ENCODE results near the gene GJC2.

DNA sequence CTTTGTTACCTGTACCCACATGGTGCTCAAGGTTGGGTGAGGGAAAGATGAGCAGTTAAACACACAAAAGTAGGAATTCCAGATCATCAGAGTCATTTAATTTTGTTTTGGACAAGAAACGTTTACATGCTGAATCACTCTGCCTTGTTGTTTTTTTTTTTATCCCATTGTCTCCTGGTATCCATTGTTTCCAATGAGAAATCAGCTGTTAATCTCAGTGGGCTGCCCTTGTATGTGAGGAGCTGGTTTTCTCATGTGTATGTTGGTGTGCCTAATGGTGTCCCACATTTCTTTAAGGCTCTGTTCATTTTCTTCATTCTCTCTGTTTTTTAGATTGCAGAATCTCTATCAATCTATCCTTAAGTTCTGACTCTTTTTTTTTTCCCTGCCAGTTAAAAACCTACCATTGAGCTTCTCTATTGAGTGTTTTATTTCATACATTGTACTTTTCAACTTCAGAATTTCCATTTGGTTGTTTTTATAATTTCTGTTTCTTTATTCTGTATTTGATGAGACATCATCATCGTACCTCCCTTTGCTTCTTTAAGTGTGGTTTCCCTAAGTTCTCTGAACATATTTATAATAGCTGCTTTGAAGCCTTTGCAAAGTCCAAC lies 49.4 kb downstream of the GJC2 start:
- TF ChIP-seq CTCF (IDR thresholded peaks at IDR 0.05) (no peak), PREB (CRISPR knock-in tag; IDR thresholded peaks at IDR 0.05; ENCODE audit: borderline replicate concordance) (no peak), TEAD4 (CRISPR knock-in tag; IDR thresholded peaks at IDR 0.05) (no peak), E2F1 (CRISPR knock-in tag; IDR thresholded peaks at IDR 0.05) (no peak), OVOL2 (CRISPR knock-in tag; IDR thresholded peaks at IDR 0.05; ENCODE audit: borderline replicate concordance) (no peak), KAT7 (CRISPR knock-in tag; IDR thresholded peaks at IDR 0.05; ENCODE audit: borderline replicate concordance) (no peak), SMAD3 (CRISPR knock-in tag; IDR thresholded peaks at IDR 0.05; ENCODE audit: borderline replicate concordance) (no peak), CREB1 (CRISPR knock-in tag; IDR thresholded peaks at IDR 0.05) (no peak)
- TF ChIP-seq, protein P1, sequence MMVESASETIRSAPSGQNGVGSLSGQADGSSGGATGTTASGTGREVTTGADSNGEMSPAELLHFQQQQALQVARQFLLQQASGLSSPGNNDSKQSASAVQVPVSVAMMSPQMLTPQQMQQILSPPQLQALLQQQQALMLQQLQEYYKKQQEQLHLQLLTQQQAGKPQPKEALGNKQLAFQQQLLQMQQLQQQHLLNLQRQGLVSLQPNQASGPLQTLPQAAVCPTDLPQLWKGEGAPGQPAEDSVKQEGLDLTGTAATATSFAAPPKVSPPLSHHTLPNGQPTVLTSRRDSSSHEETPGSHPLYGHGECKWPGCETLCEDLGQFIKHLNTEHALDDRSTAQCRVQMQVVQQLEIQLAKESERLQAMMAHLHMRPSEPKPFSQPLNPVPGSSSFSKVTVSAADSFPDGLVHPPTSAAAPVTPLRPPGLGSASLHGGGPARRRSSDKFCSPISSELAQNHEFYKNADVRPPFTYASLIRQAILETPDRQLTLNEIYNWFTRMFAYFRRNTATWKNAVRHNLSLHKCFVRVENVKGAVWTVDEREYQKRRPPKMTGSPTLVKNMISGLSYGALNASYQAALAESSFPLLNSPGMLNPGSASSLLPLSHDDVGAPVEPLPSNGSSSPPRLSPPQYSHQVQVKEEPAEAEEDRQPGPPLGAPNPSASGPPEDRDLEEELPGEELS (CRISPR knock-in tag; IDR thresholded peaks at IDR 0.05) = no peak
